ENCODE measurements around the gene TEKTIP1.

The TEKTIP1 gene

DNA sequence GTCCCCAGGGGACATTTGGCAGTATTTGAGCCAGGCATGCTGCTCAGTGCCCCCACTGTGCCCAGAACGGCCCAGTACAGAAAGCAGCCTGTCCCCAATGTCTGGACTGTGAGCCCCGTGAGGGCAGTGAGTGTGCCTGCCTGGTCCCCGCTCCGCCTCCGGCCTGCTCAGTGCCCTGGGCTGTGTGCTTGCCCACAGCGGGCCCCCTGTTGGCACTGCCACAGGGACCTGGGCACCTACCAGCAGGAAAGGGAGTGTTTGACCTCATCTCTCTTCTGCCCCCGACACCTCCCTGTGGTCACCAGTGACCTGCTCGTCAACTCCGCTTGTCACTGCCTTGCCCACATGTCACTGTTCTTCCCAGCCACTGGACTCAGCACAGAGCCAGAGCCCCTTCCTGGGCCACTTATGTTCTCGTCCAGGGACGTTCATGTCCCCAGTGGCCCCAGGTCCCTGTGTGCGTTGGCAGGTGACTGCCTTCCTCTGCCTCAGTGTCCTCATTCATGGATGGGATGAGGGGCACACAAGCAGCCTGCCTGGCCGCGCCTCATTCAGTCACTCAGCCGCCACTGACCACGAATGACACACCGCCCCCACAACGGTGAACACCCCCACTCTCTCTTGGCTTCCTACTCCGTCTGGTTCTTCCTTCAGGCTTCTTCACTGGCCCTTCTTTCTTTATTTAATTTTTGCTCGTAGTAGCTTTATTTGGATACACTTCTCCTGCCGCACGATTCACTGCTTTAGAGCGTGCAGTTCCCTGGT, 30.0 kb upstream of the TEKTIP1 start:
- no peak overlapping the region for H3K4me3 ChIP-seq (ENCODE audit: low read depth, low read length)
- TF ChIP-seq, protein P1, sequence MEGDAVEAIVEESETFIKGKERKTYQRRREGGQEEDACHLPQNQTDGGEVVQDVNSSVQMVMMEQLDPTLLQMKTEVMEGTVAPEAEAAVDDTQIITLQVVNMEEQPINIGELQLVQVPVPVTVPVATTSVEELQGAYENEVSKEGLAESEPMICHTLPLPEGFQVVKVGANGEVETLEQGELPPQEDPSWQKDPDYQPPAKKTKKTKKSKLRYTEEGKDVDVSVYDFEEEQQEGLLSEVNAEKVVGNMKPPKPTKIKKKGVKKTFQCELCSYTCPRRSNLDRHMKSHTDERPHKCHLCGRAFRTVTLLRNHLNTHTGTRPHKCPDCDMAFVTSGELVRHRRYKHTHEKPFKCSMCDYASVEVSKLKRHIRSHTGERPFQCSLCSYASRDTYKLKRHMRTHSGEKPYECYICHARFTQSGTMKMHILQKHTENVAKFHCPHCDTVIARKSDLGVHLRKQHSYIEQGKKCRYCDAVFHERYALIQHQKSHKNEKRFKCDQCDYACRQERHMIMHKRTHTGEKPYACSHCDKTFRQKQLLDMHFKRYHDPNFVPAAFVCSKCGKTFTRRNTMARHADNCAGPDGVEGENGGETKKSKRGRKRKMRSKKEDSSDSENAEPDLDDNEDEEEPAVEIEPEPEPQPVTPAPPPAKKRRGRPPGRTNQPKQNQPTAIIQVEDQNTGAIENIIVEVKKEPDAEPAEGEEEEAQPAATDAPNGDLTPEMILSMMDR (IDR thresholded peaks at IDR 0.05; ENCODE audit: insufficient read depth, low read depth, low read length, missing control alignments), result no peak
- no peak for DNase-seq (ENCODE audit: low read depth)

DNA sequence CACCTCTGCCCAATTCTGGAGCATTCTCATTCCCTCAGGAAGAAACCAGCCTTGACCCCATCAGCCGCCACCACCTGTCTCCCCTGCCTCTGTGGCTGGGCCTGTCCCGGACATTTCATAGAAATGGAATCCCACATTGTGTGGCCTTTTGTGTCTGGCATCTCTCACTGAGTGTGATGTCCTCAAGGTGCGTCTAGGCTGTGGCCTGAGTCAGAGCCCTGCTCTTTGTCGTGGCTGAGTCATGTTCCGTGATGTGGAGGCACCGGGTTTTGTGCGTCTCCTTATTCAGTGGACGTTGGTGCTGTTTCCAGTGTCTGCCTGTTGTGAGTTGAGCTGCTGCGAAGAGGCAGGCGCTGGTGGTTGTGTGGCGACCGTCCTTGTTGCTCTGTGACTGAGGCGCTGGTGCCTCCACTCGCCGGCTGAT, 29.4 kb upstream of the TEKTIP1 start:
- DNase-seq (ENCODE audit: low read depth), result no peak
- TF ChIP-seq, protein P1 (IDR thresholded peaks at IDR 0.05; ENCODE audit: insufficient read depth, low read depth, low read length, missing control alignments), result no peak
- no peak overlapping the region for H3K4me3 ChIP-seq (ENCODE audit: low read depth, low read length)

DNA sequence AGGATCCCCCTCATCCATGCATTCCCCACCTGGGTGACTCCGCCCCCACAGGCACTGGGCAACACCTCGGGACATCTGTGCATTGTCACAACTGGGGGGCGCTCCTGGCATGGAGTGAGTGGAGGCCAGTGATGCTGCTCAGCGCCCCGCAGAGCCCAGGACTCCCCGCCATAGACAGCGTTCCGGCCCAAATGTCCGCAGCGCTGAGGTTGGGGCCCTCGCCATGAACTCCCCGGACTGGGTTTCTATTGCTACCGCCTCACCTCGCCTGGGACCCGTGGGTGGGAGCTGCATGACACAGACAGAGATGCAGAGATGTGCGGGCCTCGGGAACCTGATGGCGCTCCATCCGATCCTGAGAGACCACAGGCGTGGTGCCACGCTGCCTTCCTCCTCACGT, 28.2 kb upstream of the TEKTIP1 start:
- DNase-seq (ENCODE audit: low read depth), result no peak
- no peak overlapping the region for H3K4me3 ChIP-seq (ENCODE audit: low read depth, low read length)
- TF ChIP-seq, protein P1 (IDR thresholded peaks at IDR 0.05; ENCODE audit: insufficient read depth, low read depth, low read length, missing control alignments), result no peak

DNA sequence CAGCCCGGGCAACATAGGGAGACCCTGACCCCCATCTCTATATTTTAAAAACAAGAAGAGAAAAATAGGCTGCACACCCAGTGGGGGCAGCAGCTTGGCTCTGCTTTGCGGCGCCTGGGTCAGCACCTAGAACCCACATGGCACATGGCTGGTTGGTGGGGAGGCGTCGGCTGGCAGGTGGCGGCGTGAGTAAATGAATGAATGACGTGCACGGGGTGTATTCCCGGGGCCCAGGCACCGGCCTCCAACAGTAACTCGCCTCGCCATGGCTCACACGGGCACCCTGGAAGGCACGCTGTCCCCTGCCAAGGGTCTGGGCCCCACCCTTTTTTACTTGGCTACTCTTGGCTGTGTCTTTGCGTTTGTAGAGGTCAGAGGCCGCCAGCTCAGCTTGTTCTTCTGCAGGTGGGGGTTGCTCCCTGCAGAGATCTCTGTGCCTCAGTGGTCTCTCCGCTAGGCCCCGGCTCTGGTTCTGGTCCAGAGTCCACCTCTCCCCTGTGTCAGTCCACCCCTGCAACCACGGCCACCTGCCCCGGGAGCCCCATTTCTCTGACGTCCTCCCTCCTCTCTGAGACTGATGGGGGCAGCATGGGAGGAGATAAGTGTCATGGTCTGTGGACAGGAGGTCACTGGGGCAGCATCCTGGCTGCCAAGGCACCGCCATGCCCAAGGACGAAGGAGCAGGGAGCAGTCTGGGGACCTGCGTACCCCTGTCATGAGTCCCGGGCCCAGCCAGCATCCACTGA, 27.3 kb upstream of the TEKTIP1 start:
- no peak overlapping the region for H3K4me3 ChIP-seq (ENCODE audit: low read depth, low read length)
- TF ChIP-seq, protein P1 (IDR thresholded peaks at IDR 0.05; ENCODE audit: insufficient read depth, low read depth, low read length, missing control alignments), result no peak
- no peak for DNase-seq (ENCODE audit: low read depth)

DNA sequence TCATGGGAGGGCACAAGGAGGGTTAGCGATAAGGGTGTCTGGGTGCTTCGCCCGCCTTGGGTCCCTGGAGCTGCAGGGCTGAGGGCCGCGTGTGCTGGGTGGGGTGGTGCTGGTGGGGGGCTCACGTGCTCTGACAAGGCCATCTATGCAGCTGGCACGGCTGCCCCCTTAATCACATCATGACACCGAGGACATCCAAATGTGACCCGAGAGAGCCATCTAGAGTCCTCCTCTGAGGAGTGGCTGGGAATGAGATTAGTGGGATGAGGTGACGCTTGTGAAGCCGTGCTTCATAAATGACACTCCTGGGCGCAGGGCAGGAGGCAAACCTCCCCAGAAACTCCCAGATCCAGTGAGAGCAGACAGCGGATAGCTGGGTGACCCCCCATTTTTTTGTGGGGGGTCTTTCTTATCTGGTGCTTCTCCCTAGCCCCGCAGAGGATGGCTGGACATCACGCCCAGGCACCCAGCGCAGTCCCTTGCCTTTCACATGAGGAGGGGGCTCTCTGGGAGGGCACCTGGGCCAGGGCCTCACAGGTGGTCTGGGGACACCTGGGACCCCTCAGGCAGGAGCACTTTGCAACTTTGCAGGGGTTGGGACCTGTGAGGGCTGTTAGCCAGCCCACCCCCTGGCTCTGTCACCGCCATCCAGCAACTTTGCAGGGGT, 26.3 kb upstream of the TEKTIP1 start:
- DNase-seq (ENCODE audit: low read depth), result no peak
- TF ChIP-seq, protein P1 (IDR thresholded peaks at IDR 0.05; ENCODE audit: insufficient read depth, low read depth, low read length, missing control alignments), result no peak
- no peak overlapping the region for H3K4me3 ChIP-seq (ENCODE audit: low read depth, low read length)

DNA sequence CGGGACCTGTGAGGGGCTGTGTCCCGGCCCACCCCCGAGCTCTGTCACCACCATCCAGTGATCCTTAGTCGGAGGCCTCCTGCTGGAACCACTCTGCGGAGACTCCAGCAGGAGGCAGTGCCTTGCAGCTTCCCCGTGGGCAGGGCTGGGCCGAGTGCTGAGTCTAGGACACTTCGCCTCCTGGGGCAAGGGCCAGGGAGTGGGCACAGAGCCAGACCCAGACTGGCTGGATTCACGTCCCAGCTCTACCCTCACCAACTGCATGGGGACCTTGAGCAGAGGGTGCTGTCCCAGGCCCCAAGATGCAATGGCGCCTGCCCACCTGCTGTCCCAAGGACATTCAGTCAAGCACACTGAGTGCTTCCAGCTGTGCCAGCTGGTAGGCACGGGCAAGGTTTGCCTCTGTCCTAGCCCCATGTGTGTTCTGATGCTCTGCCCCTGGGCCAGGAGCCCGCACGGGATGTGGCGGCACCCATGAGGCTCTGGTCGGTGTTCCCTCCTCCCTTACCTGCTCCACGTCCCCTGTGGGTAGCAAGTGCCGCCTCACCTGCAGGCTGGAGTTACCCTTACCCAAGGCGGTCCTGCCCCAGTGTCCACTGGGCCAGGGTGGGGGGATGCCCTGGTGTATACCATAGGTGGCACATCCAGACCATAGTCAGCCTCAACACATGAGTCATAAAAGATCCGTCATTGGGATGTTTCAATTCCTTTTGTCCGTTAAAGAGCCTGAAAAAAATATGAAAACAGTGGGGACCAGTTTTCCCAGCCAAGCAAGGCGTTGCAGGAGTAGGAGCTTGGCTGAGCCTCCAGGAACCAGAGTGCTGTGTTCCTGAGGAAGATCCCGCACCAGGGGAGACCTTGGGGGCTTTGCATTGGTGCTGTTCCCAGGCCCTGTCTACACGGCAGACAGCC, 25.5 kb upstream of the TEKTIP1 start:
- no peak overlapping the region for H3K4me3 ChIP-seq (ENCODE audit: low read depth, low read length)
- no peak for DNase-seq (ENCODE audit: low read depth)
- TF ChIP-seq, protein P1 (IDR thresholded peaks at IDR 0.05; ENCODE audit: insufficient read depth, low read depth, low read length, missing control alignments), result no peak
